T-cell (primary cell): ENCODE measurements around the gene PRKAG2. TPM values are rescaled to one million over a fixed set of nuclear protein-coding genes. Genes with fewer than 3 reads are reported as not detected.

ENCODE experiments used
- ATAC-seq, 4 experiments: fragments of 200-7000 bp in 3 of 4; fragments of 150-1000 bp in 1 of 4; cut with Tn5 transposase; replicated peaks in 1 of 4; 1 replicate in 3 of 4; 2 replicates in 1 of 4; pipeline ENCODE4 v1.10.0; 2021; ENCODE audit warnings: moderate library complexity in 3 of 4, mild to moderate bottlenecking in 2 of 4, moderate number of reproducible peaks in 1 of 4
- CTCF ChIA-PET, 2 donors: fragments of 300-600 bp; sonication (Branson Sonifier 250); formaldehyde crosslinking; loops; one replicate each; lab custom pipeline; 2022; ENCODE audit warnings: antibody characterized with exemption in 2 of 2; lab: Charles Lee
- POLR2A ChIA-PET, 2 donors: fragments of 300-600 bp; sonication (Branson Sonifier 250); formaldehyde crosslinking; loops; one replicate each; lab custom pipeline; 2022; ENCODE audit warnings: antibody characterized with exemption in 2 of 2; lab: Charles Lee
- DNase-seq, 35 experiments: peaks; one replicate each; pipeline versions ENCODE4 v3.0.0 to v3.0.0-alpha.2; 2013 to 2023
- H3K27ac ChIP-seq: one replicate; pipeline ENCODE4 v1.5.1; 2013; ENCODE audit warnings: low read length
- H3K27me3 ChIP-seq, 2 experiments: replicated peaks in 1 of 2; 1 replicate in 1 of 2; 2 replicates in 1 of 2; pipeline versions ENCODE4 v1.6.1 to v1.7.0; 2013; ENCODE audit warnings: low read length in 1 of 2, mixed read lengths in 1 of 2; ENCODE audit not compliant: control insufficient read depth in 2 of 2, insufficient read depth in 2 of 2; ENCODE audit errors: extremely low read depth in 1 of 2
- H3K36me3 ChIP-seq, 2 donors: 1 replicate in 1 of 2; 2 replicates in 1 of 2; pipeline versions ENCODE4 v1.6.1 to v1.7.0; 2013; ENCODE audit warnings: low read length in 1 of 2; ENCODE audit not compliant: control insufficient read depth in 2 of 2, insufficient read depth in 1 of 2; ENCODE audit errors: extremely low read depth in 1 of 2
- H3K4me1 ChIP-seq, 2 experiments: 1 replicate in 1 of 2; 2 replicates in 1 of 2; pipeline versions ENCODE4 v1.6.1 to v1.7.0; 2013; ENCODE audit warnings: low read length in 2 of 2, mixed read lengths in 1 of 2; ENCODE audit not compliant: insufficient read depth in 2 of 2, control insufficient read depth in 1 of 2; ENCODE audit errors: extremely low read depth in 1 of 2
- H3K4me3 ChIP-seq, 2 donors: 1 replicate in 1 of 2; 2 replicates in 1 of 2; pipeline versions ENCODE4 v1.5.1 to v1.7.0; 2013; ENCODE audit warnings: mild to moderate bottlenecking in 2 of 2, low read length in 1 of 2, moderate library complexity in 1 of 2; ENCODE audit not compliant: control insufficient read depth in 1 of 2; ENCODE audit errors: extremely low read depth in 1 of 2
- H3K9me3 ChIP-seq: 2 replicates; pipeline ENCODE4 v1.7.0; 2013
- H3K27ac Mint-ChIP-seq, 2 donors: one replicate each; pipeline ENCODE4 v1.8.0; 2020 to 2021; ENCODE audit warnings: mild to moderate bottlenecking in 2 of 2, mixed read lengths in 2 of 2
- H3K27me3 Mint-ChIP-seq, 2 donors: one replicate each; pipeline ENCODE4 v1.8.0; 2021 to 2022; ENCODE audit warnings: mixed read lengths in 2 of 2
- H3K36me3 Mint-ChIP-seq: one replicate; pipeline ENCODE4 v1.8.0; 2021; ENCODE audit warnings: mixed read lengths
- H3K4me1 Mint-ChIP-seq, 3 donors: one replicate each; pipeline ENCODE4 v1.8.0; 2020 to 2022; ENCODE audit warnings: mixed read lengths in 3 of 3, mild to moderate bottlenecking in 1 of 3
- H3K4me3 Mint-ChIP-seq, 3 donors: one replicate each; pipeline ENCODE4 v1.8.0; 2020 to 2022; ENCODE audit warnings: mild to moderate bottlenecking in 3 of 3, mixed read lengths in 3 of 3, moderate library complexity in 3 of 3
- H3K9me3 Mint-ChIP-seq, 3 donors: one replicate each; pipeline ENCODE4 v1.8.0; 2020 to 2022; ENCODE audit warnings: mixed read lengths in 3 of 3
- WGBS: methylation state at CpG from one replicate; pipeline ENCODE4 v1.1.5; 2013; ENCODE audit warnings: missing lambda C conversion rate; ENCODE audit not compliant: insufficient coverage; 5-methylcytosine and 5-hydroxymethylcytosine counted together
- total RNA-seq, 35 experiments: library from RNA in 6 of 35; stranded (reverse) in 6 of 35; fragments of 120-200 nt in 1 of 35; gene quantifications; one replicate each; pipeline versions ENCODE4 v1.2.1 to v1.2.4 and lab custom pipeline; 2013 to 2026

PRKAG2 gene
- total RNA-seq, 5 donors from 2014 or later (not counting 1 experiment from before 2014, with no cell fraction given), result 43.0 to 59.9 (median 49.3) TPM

DNA sequence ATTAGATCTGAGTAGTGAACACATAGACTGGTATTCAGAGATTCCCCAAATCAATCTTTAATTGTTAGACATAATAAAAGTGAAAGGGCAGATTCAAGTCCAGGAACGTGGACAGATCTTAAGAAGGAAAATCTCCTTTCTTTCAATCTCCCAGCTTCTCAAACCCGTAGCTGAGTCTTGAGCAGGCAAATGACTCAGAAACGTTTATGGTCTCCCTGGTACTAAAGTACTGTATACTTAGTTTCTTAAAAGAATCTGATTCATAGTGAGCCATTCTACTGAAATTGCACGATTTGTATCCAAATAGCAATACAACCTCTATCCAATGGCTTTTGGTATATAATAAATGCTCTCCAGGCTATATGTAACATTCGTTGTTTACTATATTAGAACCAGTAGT lies 216.8 kb downstream of the PRKAG2 start:
- DNase-seq, result no peak
- Histone ChIP-seq H3K9me3 (no peaks in the 10 kb centered on the region), H3K27me3 (no peaks in the 10 kb centered on the region), H3K27ac (no peak overlapping the region), H3K36me3 (no peaks in the 10 kb centered on the region), H3K4me3 (no peak overlapping the region), H3K4me1 (no peaks in the 10 kb centered on the region)
- Mint-ChIP-seq H3K9me3 (no peaks in the 10 kb centered on the region), H3K4me3 (no peak overlapping the region), H3K4me1 (no peaks in the 10 kb centered on the region), H3K27ac (no peak overlapping the region), H3K36me3 (peaks cover 3% of the 10 kb centered on the region), H3K27me3 (no peaks in the 10 kb centered on the region)
- no CpG with 5 or more reads among the region's 5 CpGs for WGBS
- CTCF ChIA-PET, result no interaction called here
- POLR2A ChIA-PET, result no interaction called here
- no peak for ATAC-seq

DNA sequence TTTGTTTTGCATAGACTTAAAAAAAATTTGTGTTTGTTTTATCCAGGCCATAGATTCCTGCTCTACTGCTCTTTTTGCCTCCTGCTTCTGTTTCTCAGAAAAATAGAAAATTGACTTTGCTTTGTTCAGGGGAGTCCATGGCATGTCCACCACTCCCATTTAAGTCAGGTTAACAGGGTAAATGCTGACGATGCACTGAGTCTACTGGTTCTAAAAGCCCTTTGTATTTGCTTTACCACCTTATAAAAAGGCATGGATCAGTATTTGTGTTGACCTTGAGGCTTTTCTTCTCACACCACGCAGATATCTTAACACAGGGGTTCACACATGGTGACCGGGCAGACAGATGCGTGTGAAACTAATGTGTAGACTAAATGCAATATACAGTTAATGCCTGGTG lies 217.7 kb downstream of the PRKAG2 start:
- Mint-ChIP-seq H3K36me3 (peaks cover 3% of the 10 kb centered on the region), H3K4me3 (no peak overlapping the region), H3K4me1 (no peaks in the 10 kb centered on the region), H3K27me3 (no peaks in the 10 kb centered on the region), H3K27ac (no peak overlapping the region), H3K9me3 (no peaks in the 10 kb centered on the region)
- no peak overlapping the region for H3K4me3 ChIP-seq
- DNase-seq (no peak), ATAC-seq (no peak)
- H3K9me3 ChIP-seq, result no peaks in the 10 kb centered on the region
- no peaks in the 10 kb centered on the region for H3K27me3 ChIP-seq
- WGBS, result no CpG with 5 or more reads among the region's 4 CpGs
- ChIA-PET POLR2A (no interaction called here), CTCF (no interaction called here)
- no peaks in the 10 kb centered on the region for H3K36me3 ChIP-seq
- no peak overlapping the region for H3K27ac ChIP-seq
- H3K4me1 ChIP-seq, result no peaks in the 10 kb centered on the region

GRCh38 chr7:151658778-151659177 lies 218.1 kb downstream of the PRKAG2 start:
- Histone ChIP-seq H3K9me3 (no peaks in the 10 kb centered on the region), H3K27me3 (no peaks in the 10 kb centered on the region), H3K4me1 (no peaks in the 10 kb centered on the region), H3K4me3 (no peak overlapping the region), H3K27ac (no peak overlapping the region), H3K36me3 (no peaks in the 10 kb centered on the region)
- no peak for DNase-seq
- CTCF ChIA-PET, result no interaction called here
- Mint-ChIP-seq H3K9me3 (no peaks in the 10 kb centered on the region), H3K27me3 (no peaks in the 10 kb centered on the region), H3K36me3 (peaks cover 5% of the 10 kb centered on the region), H3K4me1 (no peaks in the 10 kb centered on the region), H3K27ac (no peak overlapping the region), H3K4me3 (no peak overlapping the region)
- POLR2A ChIA-PET, result no interaction called here
- no peak for ATAC-seq
- WGBS, result 100% methylated on average over 1 of the region's 1 CpG

DNA sequence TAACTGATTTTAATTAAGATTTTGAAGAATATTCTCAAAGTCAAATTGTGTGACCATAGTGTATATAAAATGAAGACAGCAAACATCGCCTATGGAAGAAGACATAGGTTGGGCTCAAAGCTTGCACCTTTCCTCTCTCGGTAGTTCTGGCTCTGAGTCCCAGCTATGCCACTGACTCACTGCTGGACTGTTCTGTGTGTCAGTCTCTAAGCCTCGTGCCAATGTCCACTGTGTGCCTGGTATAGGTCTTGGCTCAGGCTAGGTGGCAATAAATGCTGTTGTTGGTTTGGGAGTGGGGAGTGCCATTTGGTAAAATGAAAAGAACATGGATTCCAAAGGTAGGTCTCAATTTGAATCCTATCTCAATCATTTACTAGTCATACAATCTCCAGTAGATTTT lies 219.7 kb downstream of the PRKAG2 start:
- no peaks in the 10 kb centered on the region for H3K4me1 Mint-ChIP-seq
- no peak for ATAC-seq

DNA sequence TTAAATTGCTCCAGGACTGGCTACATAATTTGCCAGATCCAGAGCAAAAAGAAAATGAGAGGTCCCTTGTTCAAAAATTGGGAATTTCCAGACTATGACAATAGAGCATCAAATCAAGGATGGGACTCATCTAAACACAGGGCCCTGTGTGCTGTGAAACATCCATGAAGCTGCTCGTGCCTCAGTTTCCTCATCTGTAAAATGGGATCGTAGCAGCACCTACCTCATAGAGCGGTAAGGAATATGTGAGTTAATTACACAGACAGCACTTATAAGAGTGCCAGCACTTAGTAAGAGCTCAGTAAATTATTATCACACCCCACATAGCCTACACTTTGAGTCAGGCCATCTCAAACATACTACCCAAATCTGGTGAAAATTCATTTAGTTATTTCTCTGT lies 221.4 kb downstream of the PRKAG2 start:
- ATAC-seq (no peak), DNase-seq (no peak)
- H3K4me3 Mint-ChIP-seq, result no peak overlapping the region
- no peaks in the 10 kb centered on the region for H3K9me3 Mint-ChIP-seq
- no CpG with 5 or more reads among the region's 3 CpGs for WGBS
- H3K4me3 ChIP-seq, result no peak overlapping the region
- no peak overlapping the region for H3K27ac Mint-ChIP-seq
- ChIA-PET CTCF (no interaction called here), POLR2A (no interaction called here)
- H3K4me1 Mint-ChIP-seq, result no peaks in the 10 kb centered on the region
- H3K36me3 ChIP-seq, result no peaks in the 10 kb centered on the region
- H3K36me3 Mint-ChIP-seq, result peaks cover 15% of the 10 kb centered on the region
- no peak overlapping the region for H3K27ac ChIP-seq
- no peaks in the 10 kb centered on the region for H3K9me3 ChIP-seq
- no peaks in the 10 kb centered on the region for H3K4me1 ChIP-seq
- H3K27me3 Mint-ChIP-seq, result no peaks in the 10 kb centered on the region
- no peaks in the 10 kb centered on the region for H3K27me3 ChIP-seq

More for the DNA sequence above, 219.7 kb downstream of the PRKAG2 start:
- Histone ChIP-seq H3K36me3 (no peaks in the 10 kb centered on the region), H3K4me3 (no peak overlapping the region), H3K27ac (no peak overlapping the region), H3K27me3 (no peaks in the 10 kb centered on the region), H3K9me3 (no peaks in the 10 kb centered on the region), H3K4me1 (no peaks in the 10 kb centered on the region)
- Mint-ChIP-seq H3K27ac (no peak overlapping the region), H3K36me3 (peaks cover 5% of the 10 kb centered on the region), H3K4me3 (no peak overlapping the region), H3K9me3 (no peaks in the 10 kb centered on the region), H3K27me3 (no peaks in the 10 kb centered on the region)
- no peak for DNase-seq
- ChIA-PET POLR2A (no interaction called here), CTCF (no interaction called here)
- 100% methylated on average over 1 of the region's 3 CpGs for WGBS

GRCh38 chr7:151652111-151652510 lies 224.8 kb downstream of the PRKAG2 start:
- ATAC-seq (no peak), DNase-seq (no peak)
- no peaks in the 10 kb centered on the region for H3K9me3 Mint-ChIP-seq
- H3K4me3 ChIP-seq, result no peak overlapping the region
- no peaks in the 10 kb centered on the region for H3K27me3 Mint-ChIP-seq
- no peak overlapping the region for H3K4me3 Mint-ChIP-seq
- H3K27me3 ChIP-seq, result no peaks in the 10 kb centered on the region
- no peaks in the 10 kb centered on the region for H3K4me1 Mint-ChIP-seq
- peaks cover 32% of the 10 kb centered on the region for H3K36me3 Mint-ChIP-seq
- POLR2A ChIA-PET, result interaction anchor here in 1 of 2 donors (0.8 kb wide), 1 partner anchor 9 kb away, joined by 3 read pairs; no protein-coding TSS in a partner anchor
- H3K4me1 ChIP-seq, result no peaks in the 10 kb centered on the region
- no peak overlapping the region for H3K27ac ChIP-seq
- no peaks in the 10 kb centered on the region for H3K36me3 ChIP-seq
- 90% methylated on average over 2 of the region's 5 CpGs for WGBS
- H3K27ac Mint-ChIP-seq, result no peak overlapping the region
- H3K9me3 ChIP-seq, result no peaks in the 10 kb centered on the region
- CTCF ChIA-PET, result no interaction called here

DNA sequence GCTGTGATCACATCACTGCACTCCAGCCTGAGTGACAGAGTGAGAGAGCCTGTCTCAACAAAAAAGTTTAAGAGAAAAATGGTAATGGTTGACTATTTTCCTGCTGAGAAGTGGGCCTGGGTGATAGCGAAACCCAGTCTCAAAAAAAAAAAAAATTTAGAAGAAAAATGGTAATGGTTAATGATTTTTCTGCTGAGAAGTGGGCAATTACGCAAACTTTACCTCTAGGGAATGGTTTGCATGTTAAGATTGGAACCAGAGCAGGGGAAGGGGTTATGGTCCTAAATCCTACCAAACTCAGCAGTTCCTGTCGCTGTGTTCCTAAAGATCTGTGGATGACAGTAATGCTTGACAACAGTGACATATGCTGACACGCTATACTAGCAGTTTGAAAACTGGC lies 226.8 kb downstream of the PRKAG2 start:
- Mint-ChIP-seq H3K27me3 (no peaks in the 10 kb centered on the region), H3K36me3 (peaks cover 45% of the 10 kb centered on the region), H3K4me3 (no peak overlapping the region), H3K4me1 (peaks cover 0 to 4% (median 0%) of the 10 kb centered on the region in 3 donors), H3K27ac (no peak overlapping the region), H3K9me3 (peaks cover 0 to 6% (median 1%) of the 10 kb centered on the region in 3 donors)
- Histone ChIP-seq H3K9me3 (no peaks in the 10 kb centered on the region), H3K36me3 (no peaks in the 10 kb centered on the region), H3K27ac (no peak overlapping the region), H3K27me3 (no peaks in the 10 kb centered on the region), H3K4me3 (no peak overlapping the region), H3K4me1 (no peaks in the 10 kb centered on the region)
- WGBS, result 82% methylated on average over 3 of the region's 4 CpGs
- CTCF ChIA-PET, result no interaction called here
- POLR2A ChIA-PET, result no interaction called here
- ATAC-seq (no peak), DNase-seq (no peak)
